Neural cell (in vitro differentiated cells): Measurements from ENCODE around the gene DNAJC3.

Source experiments
- EP300 ChIP-seq: fragments of 450-650 bp; conservative IDR thresholded peaks from 2 replicates; pipeline ENCODE4 v1.6.1; 2014; ENCODE audit warnings: antibody characterized with exemption, mild to moderate bottlenecking, moderate library complexity; ENCODE audit not compliant: poor library complexity, severe bottlenecking
- EZH2 ChIP-seq: fragments of 200-600, 300-800 bp; shearing (Covaris generic), sonication (generic); IDR thresholded peaks from 2 replicates; pipeline ENCODE4 v1.6.1; 2014; ENCODE audit warnings: antibody characterized with exemption, low read length, borderline replicate concordance, mild to moderate bottlenecking; ENCODE audit not compliant: insufficient read depth, poor library complexity, severe bottlenecking
- POLR2AphosphoS5 ChIP-seq: IDR thresholded peaks from 2 replicates; pipeline ENCODE4 v1.6.1; 2012
- SMC3 ChIP-seq: fragments of 450-650 bp; conservative IDR thresholded peaks from 2 replicates; pipeline ENCODE4 v1.6.1; 2014; ENCODE audit warnings: antibody characterized with exemption, mild to moderate bottlenecking, moderate library complexity; ENCODE audit not compliant: poor library complexity
- TF ChIP-seq, protein P1 (sequence below): fragments of 450-650 bp; IDR thresholded peaks from 2 replicates; pipeline ENCODE4 v1.5.1; 2014; ENCODE audit warnings: antibody characterized with exemption, mild to moderate bottlenecking, moderate library complexity; ENCODE audit not compliant: poor library complexity, severe bottlenecking

DNA sequence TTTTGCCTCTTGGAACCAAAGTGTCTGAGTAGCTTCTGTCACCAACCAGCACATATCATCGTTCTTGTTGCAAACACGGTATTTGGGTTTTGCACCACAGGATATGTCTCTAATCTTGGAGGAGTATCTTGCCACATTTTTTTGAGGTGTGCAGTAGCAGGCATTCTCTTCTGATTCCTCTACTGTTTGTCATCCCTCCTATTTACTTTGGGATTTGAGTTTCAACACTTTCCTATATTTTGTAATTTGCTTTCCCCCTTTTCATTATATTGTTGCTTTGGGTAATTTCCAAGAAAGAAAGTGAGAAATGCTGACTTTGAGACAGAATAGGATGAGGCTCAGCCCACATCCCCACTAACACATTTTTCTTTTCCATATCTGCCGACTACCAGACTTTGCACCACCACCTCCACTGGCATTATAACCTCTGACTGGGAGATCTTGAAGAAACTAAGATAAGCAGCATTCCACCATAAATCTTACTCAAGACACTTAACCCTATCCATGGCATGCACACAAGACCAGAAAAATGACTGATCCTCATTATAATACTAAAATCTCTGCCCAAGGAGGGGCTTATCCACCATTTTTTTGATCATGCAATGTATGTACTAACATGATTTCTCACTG lies 20.4 kb upstream of the DNAJC3 start:
- TF ChIP-seq, protein P1, sequence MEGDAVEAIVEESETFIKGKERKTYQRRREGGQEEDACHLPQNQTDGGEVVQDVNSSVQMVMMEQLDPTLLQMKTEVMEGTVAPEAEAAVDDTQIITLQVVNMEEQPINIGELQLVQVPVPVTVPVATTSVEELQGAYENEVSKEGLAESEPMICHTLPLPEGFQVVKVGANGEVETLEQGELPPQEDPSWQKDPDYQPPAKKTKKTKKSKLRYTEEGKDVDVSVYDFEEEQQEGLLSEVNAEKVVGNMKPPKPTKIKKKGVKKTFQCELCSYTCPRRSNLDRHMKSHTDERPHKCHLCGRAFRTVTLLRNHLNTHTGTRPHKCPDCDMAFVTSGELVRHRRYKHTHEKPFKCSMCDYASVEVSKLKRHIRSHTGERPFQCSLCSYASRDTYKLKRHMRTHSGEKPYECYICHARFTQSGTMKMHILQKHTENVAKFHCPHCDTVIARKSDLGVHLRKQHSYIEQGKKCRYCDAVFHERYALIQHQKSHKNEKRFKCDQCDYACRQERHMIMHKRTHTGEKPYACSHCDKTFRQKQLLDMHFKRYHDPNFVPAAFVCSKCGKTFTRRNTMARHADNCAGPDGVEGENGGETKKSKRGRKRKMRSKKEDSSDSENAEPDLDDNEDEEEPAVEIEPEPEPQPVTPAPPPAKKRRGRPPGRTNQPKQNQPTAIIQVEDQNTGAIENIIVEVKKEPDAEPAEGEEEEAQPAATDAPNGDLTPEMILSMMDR, result no peak
- no peak for TF ChIP-seq POLR2AphosphoS5
- no peak for TF ChIP-seq EZH2
- TF ChIP-seq SMC3, result no peak
- no peak for TF ChIP-seq EP300
